HG03060 (cell line): Measurements from ENCODE around the gene EPAS1.

Experiments
- ATAC-seq: cut with Tn5 transposase; IDR thresholded peaks from one replicate; pipeline ENCODE4 v1.9.1; 2021; ENCODE audit warnings: low read depth, moderate number of reproducible peaks; ENCODE audit not compliant: unreplicated experiment

Gene EPAS1

GRCh38 chr2:46273225-46273863 is 23.9 kb upstream of the EPAS1 start:
- ATAC-seq = no peak

DNA sequence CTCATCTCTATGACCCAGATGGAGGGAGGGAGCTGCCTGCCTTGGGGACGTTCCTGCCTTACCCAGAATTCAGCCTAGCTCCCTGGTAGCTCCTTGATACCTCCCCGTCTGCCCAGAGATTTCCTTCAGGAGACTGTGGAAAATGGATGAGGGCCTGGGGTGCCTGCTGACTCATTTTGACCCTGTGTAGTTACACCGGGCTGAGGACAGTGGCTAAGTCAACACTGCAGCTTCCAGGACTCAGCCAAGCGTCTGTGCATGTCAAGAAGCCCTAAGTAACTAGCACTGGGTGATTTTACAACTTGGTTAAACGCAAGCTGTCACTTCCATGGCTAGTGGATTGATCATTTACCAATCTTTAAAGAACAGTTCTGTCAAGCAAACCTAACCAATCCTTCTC is 23.3 kb upstream of the EPAS1 start:
- ATAC-seq = no peak

DNA sequence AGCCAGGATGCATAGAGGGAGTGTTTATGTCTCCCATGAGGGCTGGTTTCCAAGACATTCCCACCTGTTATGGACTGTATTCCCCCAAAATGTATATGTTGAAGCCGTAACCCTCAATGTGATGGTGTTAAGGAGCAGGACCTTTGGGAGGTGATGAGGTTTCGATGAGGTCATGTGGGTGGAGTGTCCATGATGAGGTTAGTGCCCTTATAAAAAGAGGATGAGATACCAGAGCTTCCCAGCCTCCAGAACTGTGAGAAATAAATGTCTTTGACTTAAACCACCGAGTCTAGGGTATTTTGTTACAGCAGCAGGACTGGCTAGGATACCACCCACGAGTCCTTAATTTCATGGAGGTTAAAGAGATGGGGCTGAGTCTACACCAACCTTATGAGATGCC is 22.6 kb upstream of the EPAS1 start:
- ATAC-seq = no peak

- no peak for ATAC-seq
Measured at GRCh38 chr2:46275995-46276394, 21.2 kb upstream of the EPAS1 start.

DNA sequence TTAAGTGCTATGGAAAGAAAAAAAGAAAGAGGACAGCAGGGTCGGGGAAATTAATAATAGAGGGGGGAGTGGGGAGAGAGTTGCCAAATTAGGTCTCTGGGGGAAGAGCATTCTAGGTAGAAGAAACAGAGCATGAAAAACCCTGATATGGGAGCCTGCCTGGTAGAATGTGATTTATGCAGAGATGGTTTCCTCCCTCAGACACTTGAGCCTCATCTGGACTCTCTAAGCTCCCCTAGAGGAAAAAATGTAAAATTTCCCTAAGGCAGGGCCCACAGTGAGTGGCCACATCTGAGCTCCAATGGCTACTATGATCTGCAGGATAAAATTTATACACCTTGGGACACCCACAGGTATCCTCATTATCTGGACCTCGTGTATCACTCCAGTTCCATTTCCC is 20.6 kb upstream of the EPAS1 start:
- ATAC-seq = no peak

- no peak for ATAC-seq
Measured at GRCh38 chr2:46277431-46278190, 19.6 kb upstream of the EPAS1 start.

DNA sequence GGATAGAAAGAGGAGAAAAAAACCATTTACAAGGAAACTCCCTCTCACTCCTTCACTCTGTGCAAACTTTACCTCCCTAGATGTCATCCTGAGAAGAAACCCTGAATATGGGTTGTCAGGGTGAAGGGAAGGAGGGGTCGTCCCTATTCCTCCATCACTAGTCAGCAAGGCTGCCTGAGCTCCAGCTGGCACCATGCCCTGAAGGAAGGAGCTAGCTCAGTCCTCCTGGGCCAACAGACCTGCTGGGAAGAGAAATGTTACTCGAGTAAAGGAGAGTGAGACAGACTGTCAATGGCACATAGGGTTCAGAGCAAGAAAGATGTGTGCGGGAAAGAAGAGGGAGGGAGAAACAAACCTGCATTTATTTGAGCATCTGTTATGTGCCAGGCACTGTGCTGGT is 18.3 kb upstream of the EPAS1 start:
- no peak for ATAC-seq

- ATAC-seq = no peak
Measured at GRCh38 chr2:46281939-46282338, 15.3 kb upstream of the EPAS1 start.

DNA sequence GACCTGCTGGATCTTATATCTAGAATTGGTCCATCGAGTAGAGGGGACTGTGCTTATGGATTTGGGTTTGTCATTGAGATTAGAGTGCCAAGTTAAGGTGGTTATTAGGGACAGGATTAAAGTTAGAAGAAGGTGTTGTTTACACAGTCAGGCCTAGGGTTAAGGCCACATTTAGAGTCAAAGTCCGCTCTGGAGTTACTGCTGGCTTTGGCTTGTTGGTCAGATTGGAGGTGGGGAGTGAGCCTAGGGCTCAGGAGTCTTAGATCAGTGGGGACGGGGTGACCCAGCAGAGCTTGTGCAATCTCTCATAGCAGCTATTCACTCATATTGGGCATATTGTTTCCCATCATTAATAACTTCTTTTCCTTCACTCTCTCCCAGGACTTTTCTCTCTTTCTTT is 13.5 kb upstream of the EPAS1 start:
- ATAC-seq = no peak

- ATAC-seq = no peak
Measured at GRCh38 chr2:46284260-46284659, 12.9 kb upstream of the EPAS1 start.

GRCh38 chr2:46284796-46285195 is 12.4 kb upstream of the EPAS1 start:
- ATAC-seq = no peak

DNA sequence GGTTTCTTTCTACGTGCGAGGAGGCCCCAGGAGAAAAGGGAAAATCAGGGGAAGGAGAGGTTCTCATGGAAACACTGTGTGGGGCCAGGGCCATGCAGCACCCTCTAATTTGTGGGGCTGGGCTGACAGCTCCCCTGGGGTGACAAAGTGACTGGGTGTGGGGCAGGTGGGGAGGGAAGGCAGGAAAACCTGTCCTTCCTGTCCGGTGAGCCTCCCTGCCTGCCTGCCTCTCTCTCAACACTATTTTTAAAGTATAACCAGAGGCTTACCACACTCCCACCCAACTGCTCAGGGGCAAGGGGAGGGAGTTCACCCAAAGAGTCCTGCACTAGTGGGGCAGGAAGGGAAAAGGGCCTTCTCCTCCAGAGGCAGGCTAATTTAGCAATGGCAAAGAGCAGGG is 10.5 kb upstream of the EPAS1 start:
- ATAC-seq = no peak

GRCh38 chr2:46290078-46290477 is 7.1 kb upstream of the EPAS1 start:
- ATAC-seq = no peak

DNA sequence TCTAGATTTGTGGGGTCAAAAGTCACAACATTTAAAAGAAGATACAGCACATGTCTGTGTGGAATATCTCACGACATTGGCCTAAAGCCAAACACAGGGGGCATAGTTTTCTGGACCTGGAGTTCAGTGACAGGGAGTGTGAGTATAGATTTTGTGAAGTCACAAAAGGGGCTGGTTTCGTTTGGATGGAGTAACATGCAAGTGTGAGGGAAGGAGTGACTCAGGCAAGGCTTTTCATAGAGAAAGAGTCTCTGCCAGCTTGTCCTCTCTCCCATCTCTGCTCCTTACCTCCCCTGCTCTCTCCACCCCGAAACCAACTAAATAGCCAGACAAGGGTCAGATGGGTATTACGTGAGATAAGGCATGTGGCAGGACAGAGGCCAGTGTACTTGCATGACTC is 3.7 kb upstream of the EPAS1 start:
- no peak for ATAC-seq

- no peak for ATAC-seq
Measured at GRCh38 chr2:46294176-46294836, 2.9 kb upstream of the EPAS1 start.

GRCh38 chr2:46296216-46296839 is 879 bp upstream of the EPAS1 start:
- ATAC-seq = no peak

GRCh38 chr2:46297546-46298271 is 502 bp downstream of the EPAS1 start:
- no peak for ATAC-seq

GRCh38 chr2:46298272-46298521 is 990 bp downstream of the EPAS1 start:
- no peak for ATAC-seq

- ATAC-seq = no peak
Measured at GRCh38 chr2:46298522-46299353, 1.5 kb downstream of the EPAS1 start.
